Heart left ventricle (tissue), 16 donors: ENCODE measurements around the gene CPSF2. TPM values are rescaled to one million over a fixed set of nuclear protein-coding genes. Genes with fewer than 3 reads are reported as not detected.

Experiments used
- ATAC-seq, 4 donors: fragments of 200-7000 bp; cut with Tn5 transposase; one replicate each; pipeline ENCODE4 v1.9.1; 2020 to 2022; ENCODE audit warnings: moderate library complexity in 4 of 4, mild to moderate bottlenecking in 3 of 4, moderate number of reproducible peaks in 1 of 4
- DNase-seq, 5 donors: peaks; one replicate each; pipeline ENCODE4 v3.0.0-alpha.2; 2020
- H3K27ac ChIP-seq, 12 donors: fragments of 200-600 bp; sonication (generic) in 4 of 12; one replicate each; pipeline versions ENCODE4 v1.5.0 to v1.8.0; 2016 to 2022; ENCODE audit warnings: mild to moderate bottlenecking in 2 of 12
- H3K27me3 ChIP-seq, 9 donors: fragments of 200-600 bp; sonication (generic) in 2 of 9; one replicate each; pipeline versions ENCODE4 v1.5.1 to v1.8.0; 2016 to 2022; ENCODE audit warnings: mild to moderate bottlenecking in 3 of 9
- H3K36me3 ChIP-seq, 9 donors: fragments of 200-600 bp; sonication (generic) in 2 of 9; one replicate each; pipeline versions ENCODE4 v1.5.0 to v1.8.0; 2018 to 2022; ENCODE audit warnings: mild to moderate bottlenecking in 2 of 9
- H3K4me1 ChIP-seq, 12 donors: fragments of 200-600 bp; sonication (generic) in 4 of 12; one replicate each; pipeline versions ENCODE4 v1.5.0 to v1.8.0; 2016 to 2022; ENCODE audit warnings: mild to moderate bottlenecking in 3 of 12
- H3K4me3 ChIP-seq, 12 donors: fragments of 200-600 bp; sonication (generic) in 4 of 12; one replicate each; pipeline versions ENCODE4 v1.5.0 to v1.8.0; 2017 to 2022; ENCODE audit warnings: mild to moderate bottlenecking in 9 of 12, moderate library complexity in 4 of 12
- H3K9me3 ChIP-seq, 12 donors: fragments of 200-600 bp; sonication (generic) in 4 of 12; one replicate each; pipeline versions ENCODE4 v1.5.0 to v1.8.0; 2016 to 2022; ENCODE audit warnings: mild to moderate bottlenecking in 1 of 12
- POLR2A ChIP-seq, 2 donors: fragments of 450-650 bp; IDR thresholded peaks; one replicate each; pipeline ENCODE4 v1.6.1; 2017; ENCODE audit warnings: antibody characterized with exemption in 2 of 2, mild to moderate bottlenecking in 2 of 2, moderate library complexity in 2 of 2
- WGBS, 4 donors: extraction: QIAGEN DNeasy Blood & Tissue Kit in 2 of 4; methylation state at CpG; one replicate each; pipeline versions ENCODE4 v1.1.5 to v1.1.7; 2013 to 2018; 5-methylcytosine and 5-hydroxymethylcytosine counted together
- intact Hi-C, 10 donors: fragments of 100-400 bp; cut with DNase I; formaldehyde crosslinking; loops; one replicate each; pipeline versions ENCODE4 v1.11.1 to v1.14.2; 2022
- polyA plus RNA-seq, 2 donors: library from polyadenylated mRNA; stranded (reverse); fragments of 200-250 nt; gene quantifications; one replicate each; pipeline ENCODE4 v1.2.3, GENCODE V29; 2013
- total RNA-seq, 9 donors: library from RNA; depleted of rRNA in 2 of 9; stranded (reverse); fragments of >200 nt in 2 of 9; fragmentation: NEBNext Ultra II Directional in 3 of 9; extraction: Animal tissue kit (Norgen Biotek cat#: 25700) in 3 of 9; gene quantifications; one replicate each; pipeline versions ENCODE4 v1.1.0 to v1.2.4, GENCODE V29; 2016 to 2023
- TF ChIP-seq, protein P1 (sequence below), 12 donors: fragments of 200-600 bp; sonication (generic) in 4 of 12; IDR thresholded peaks; one replicate each; pipeline versions ENCODE4 v1.5.0 to v1.8.0; 2018 to 2022; ENCODE audit warnings: antibody characterized with exemption in 12 of 12, mild to moderate bottlenecking in 5 of 12
- donor health status: ischemic (EF 13 %, LVEDD 7.1; RV severe dilation, severe dysfunction).
- donor health status: healthy with polysubstance abuse.
- donor health status: DM: no; HTN: yes; CAD: no.
- donor health status: DM: no; HTN: no; CAD: no.
- donor health status: ischemic (EF 25% LVEDD 6.9; RV normal size, moderate dysfunction).
- donor health status: ischemic (EF 25% LVEDD 5.7; RV mildly dilated, moderate dysfunction).
- donor health status: healthy.
- donor health status: DM: yes; HTN: yes; CAD: no.
- donor health status: ischemic (EF 35%, LVEDD 5.7; RV mildly dilated, moderate dysfunction).
- donor health status: nonischemic (EF 11% LVEDD 7.7; RV severe dilation, severe dysfunction).
- donor health status: DM: yes; HTN: yes; CAD: no.
- donor health status: PGD.
- donor health status: ischemic (EF 29% LVEDD 5.4; RV normal size, mild dysfunction).
- donor health status: nonischemic (EF 23%, LVEDD 6.1; RV moderate dilation, normal function).

Gene CPSF2
- total and polyA plus RNA-seq, 11 donors = 4.8 to 51.7 (median 40.6) TPM

DNA sequence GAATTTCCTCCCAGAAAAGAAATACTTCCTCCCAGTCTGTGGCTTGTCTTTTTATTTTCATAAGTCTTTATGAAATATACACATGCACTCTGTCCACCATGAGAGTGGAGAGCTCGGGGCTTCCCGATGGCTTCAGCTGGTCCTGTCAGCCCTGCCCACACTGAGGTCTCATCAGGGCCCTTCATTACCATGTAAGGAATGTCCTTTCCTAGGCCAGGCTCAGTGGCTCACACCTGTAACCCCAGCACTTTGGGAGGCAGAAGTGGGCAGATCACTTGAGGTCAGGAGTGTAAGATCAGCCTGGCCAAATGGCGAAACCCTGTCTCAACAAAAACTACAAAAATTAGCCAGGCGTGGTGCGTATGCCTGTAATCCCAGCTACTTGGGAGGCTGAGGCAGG, 77.0 kb downstream of the CPSF2 start:
- ATAC-seq = no peak
- 78 to 86% (median 84%) methylated on average over 5 of the region's 5 CpGs for WGBS, 4 donors

DNA sequence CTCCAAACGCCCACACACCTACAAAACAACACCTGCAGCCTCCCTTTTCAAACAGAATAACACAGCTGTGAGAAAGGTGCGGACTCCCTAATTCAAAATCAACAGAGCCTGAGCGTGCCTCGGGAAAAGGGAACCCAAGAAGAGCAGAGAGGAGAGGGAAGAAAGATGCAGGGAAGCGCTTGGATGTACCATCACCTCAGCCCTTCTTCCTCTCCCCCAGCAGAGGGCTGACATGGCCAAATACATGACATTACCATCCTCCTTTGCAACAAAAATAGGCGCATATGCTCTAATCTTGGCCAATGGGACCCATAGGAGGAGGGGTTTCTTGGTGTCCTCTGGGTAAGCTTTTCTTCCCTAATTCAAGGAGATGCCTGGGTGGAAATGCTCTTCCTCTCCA, 78.0 kb downstream of the CPSF2 start:
- no peak for DNase-seq
- H3K27ac ChIP-seq = no peak overlapping the region
- H3K36me3 ChIP-seq = no peaks in the 10 kb centered on the region
- WGBS, 4 donors = 42 to 46% (median 43%) methylated on average over 6 of the region's 6 CpGs
- no peak for ATAC-seq
- no peaks in the 10 kb centered on the region for H3K9me3 ChIP-seq
- intact Hi-C loops = no loop called here
- TF ChIP-seq, protein P1, sequence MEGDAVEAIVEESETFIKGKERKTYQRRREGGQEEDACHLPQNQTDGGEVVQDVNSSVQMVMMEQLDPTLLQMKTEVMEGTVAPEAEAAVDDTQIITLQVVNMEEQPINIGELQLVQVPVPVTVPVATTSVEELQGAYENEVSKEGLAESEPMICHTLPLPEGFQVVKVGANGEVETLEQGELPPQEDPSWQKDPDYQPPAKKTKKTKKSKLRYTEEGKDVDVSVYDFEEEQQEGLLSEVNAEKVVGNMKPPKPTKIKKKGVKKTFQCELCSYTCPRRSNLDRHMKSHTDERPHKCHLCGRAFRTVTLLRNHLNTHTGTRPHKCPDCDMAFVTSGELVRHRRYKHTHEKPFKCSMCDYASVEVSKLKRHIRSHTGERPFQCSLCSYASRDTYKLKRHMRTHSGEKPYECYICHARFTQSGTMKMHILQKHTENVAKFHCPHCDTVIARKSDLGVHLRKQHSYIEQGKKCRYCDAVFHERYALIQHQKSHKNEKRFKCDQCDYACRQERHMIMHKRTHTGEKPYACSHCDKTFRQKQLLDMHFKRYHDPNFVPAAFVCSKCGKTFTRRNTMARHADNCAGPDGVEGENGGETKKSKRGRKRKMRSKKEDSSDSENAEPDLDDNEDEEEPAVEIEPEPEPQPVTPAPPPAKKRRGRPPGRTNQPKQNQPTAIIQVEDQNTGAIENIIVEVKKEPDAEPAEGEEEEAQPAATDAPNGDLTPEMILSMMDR (IDR thresholded peaks at IDR 0.05) = peak in 1 of 12 donors; percentile 6
- TF ChIP-seq POLR2A (IDR thresholded peaks at IDR 0.05) = no peak
- peaks cover 0 to 23% (median 4%) of the 10 kb centered on the region in 9 donors for H3K27me3 ChIP-seq
- H3K4me1 ChIP-seq = no peaks in the 10 kb centered on the region
- H3K4me3 ChIP-seq = no peak overlapping the region

More for the DNA sequence above, 77.0 kb downstream of the CPSF2 start:
- H3K27ac ChIP-seq = no peak overlapping the region
- H3K4me1 ChIP-seq = no peaks in the 10 kb centered on the region
- H3K4me3 ChIP-seq = no peak overlapping the region
- TF ChIP-seq, protein P1 (IDR thresholded peaks at IDR 0.05) = no peak
- TF ChIP-seq POLR2A (IDR thresholded peaks at IDR 0.05) = no peak
- peaks cover 0 to 23% (median 4%) of the 10 kb centered on the region in 9 donors for H3K27me3 ChIP-seq
- H3K36me3 ChIP-seq = no peaks in the 10 kb centered on the region
- intact Hi-C loops = no loop called here
- H3K9me3 ChIP-seq = peaks cover 0 to 4% (median 0%) of the 10 kb centered on the region in 12 donors
- no peak for DNase-seq

DNA sequence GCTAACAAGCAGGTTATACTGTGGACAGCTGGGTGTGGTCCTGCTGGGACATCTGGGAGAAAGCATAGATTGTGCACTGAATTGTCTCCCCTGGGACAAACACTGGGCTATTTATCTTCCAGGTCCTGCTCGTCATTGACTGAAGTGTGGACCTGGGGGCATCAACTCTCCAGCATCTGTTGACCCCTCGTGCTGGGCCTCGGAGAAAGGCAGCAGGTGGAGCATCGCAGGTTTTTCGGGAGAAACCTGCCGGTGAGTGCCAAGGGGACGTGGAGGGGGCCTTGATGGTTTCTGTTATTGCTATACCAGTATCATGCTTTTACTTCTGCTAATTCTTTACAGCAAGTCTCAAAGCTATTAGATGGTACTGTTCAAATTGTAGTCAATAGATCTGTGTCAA, 81.3 kb downstream of the CPSF2 start:
- H3K9me3 ChIP-seq = no peaks in the 10 kb centered on the region
- H3K4me1 ChIP-seq = no peaks in the 10 kb centered on the region
- H3K27ac ChIP-seq = no peak overlapping the region
- ATAC-seq (no peak), DNase-seq (no peak)
- peaks cover 0 to 25% (median 3%) of the 10 kb centered on the region in 9 donors for H3K27me3 ChIP-seq
- TF ChIP-seq POLR2A (IDR thresholded peaks at IDR 0.05) = no peak
- TF ChIP-seq, protein P1 (IDR thresholded peaks at IDR 0.05) = no peak
- 70 to 73% (median 72%) methylated on average over 7 of the region's 7 CpGs for WGBS, 4 donors
- intact Hi-C loops = no loop called here
- H3K4me3 ChIP-seq = no peak overlapping the region
- H3K36me3 ChIP-seq = no peaks in the 10 kb centered on the region

DNA sequence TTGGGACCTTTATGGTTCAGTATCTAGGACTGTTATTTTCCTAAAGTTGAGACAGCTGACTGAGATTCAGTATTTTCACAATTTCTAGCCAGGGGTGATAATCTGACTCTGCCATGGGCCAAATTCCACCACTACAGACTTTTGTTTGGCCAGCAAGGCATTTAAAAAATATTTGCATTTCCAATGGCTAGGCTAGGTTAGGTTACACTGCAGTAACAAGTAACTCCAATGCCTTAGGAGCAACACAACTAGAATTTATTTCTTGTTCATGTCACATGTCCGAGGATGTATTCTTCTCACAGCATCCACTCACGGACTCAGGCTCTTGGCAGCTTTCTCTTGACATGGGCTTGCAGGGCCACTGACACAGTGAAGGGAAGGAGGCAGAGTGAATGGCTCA, 83.0 kb downstream of the CPSF2 start:
- H3K36me3 ChIP-seq = no peaks in the 10 kb centered on the region
- intact Hi-C loops = no loop called here
- 78 to 88% (median 83%) methylated on average over 2 of the region's 2 CpGs for WGBS, 4 donors

More for the DNA sequence above, 83.0 kb downstream of the CPSF2 start:
- H3K4me3 ChIP-seq = no peak overlapping the region
- DNase-seq (no peak), ATAC-seq (no peak)
- no peaks in the 10 kb centered on the region for H3K4me1 ChIP-seq
- H3K27ac ChIP-seq = no peak overlapping the region
- H3K9me3 ChIP-seq = no peaks in the 10 kb centered on the region
- H3K27me3 ChIP-seq = peaks cover 0 to 15% (median 0%) of the 10 kb centered on the region in 9 donors
- TF ChIP-seq, protein P1 (IDR thresholded peaks at IDR 0.05) = no peak
- TF ChIP-seq POLR2A (IDR thresholded peaks at IDR 0.05) = no peak
